AG04449 (cell line): Measurements from ENCODE around the gene ARL5A.

Source experiments
- CTCF ChIA-PET: fragments of 350-600 bp; formaldehyde crosslinking; extraction: SDS; loops from one replicate; lab custom pipeline; 2021; ENCODE audit warnings: antibody characterized with exemption; lab: Yijun Ruan, JAX
- POLR2A ChIA-PET: fragments of 400-600, 350-600 bp; formaldehyde crosslinking; extraction: SDS; loops from one replicate; lab custom pipeline; 2020; ENCODE audit warnings: antibody characterized with exemption, inconsistent platforms; lab: Yijun Ruan, JAX
- DNase-seq: peaks from one replicate; pipeline ENCODE4 v3.0.0-alpha.2; 2010; ENCODE audit warnings: low read depth, low spot score
- H3K4me3 ChIP-seq: 2 replicates; pipeline ENCODE4 v1.5.1; 2011; ENCODE audit warnings: low read depth, mild to moderate bottlenecking, control low read depth, low read length
- CTCF ChIP-seq: IDR thresholded peaks from one replicate; pipeline ENCODE4 v1.5.1; 2011; ENCODE audit warnings: mild to moderate bottlenecking, moderate library complexity, low read length, control low read depth, inconsistent platforms; ENCODE audit not compliant: insufficient read depth; ENCODE audit errors: missing control alignments

Gene ARL5A

DNA sequence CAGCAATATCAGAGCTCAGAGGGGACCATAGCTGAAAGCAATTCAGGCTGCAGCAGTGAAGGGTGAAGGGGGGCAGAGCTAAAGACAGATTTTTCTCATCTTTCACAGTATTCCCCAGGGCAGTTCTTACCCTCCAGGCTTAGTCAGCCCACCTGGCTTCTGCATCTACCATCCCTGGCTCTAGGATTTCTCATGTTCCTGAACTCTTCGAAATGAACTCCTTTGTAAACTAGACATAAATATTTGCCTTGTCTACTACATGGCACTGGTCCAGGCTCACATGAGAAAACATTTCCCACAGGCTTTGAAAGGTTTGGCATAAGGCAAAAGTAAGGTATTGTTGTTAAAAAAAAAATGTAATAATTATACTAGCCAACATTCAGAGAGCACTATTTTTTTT lies 70.4 kb downstream of the ARL5A start:
- POLR2A ChIA-PET: no interaction called here
- CTCF ChIA-PET: no interaction called here
- DNase-seq: no peak
- no peak overlapping the region for H3K4me3 ChIP-seq
- no peak for TF ChIP-seq CTCF

DNA sequence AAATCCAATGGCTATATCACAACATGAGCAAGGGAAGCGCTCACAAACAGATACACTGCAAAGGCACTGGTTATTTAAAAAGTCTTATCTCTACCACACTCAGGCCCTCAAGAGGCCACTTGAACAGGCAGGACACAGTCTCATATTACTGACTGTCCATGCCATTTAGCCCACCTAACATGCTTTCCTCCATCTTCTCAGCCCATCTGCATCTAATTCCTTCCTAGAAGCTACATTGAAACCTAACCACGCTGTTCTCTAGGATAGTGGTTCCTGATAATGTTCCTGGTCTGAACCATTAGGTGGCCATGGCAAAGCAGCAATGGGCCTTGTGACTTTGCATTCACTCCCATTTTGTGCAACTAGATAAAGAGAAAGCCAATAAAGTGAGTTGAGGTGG lies 71.4 kb downstream of the ARL5A start:
- no peak for DNase-seq
- ChIA-PET CTCF (no interaction called here), POLR2A (no interaction called here)
- TF ChIP-seq CTCF: no peak
- no peak overlapping the region for H3K4me3 ChIP-seq

- POLR2A ChIA-PET: no interaction called here
- no peak for TF ChIP-seq CTCF
- H3K4me3 ChIP-seq: no peak overlapping the region
- CTCF ChIA-PET: no interaction called here
- no peak for DNase-seq
These were observed 73.8 kb downstream of the ARL5A start for GRCh38 chr2:151754253-151754897.

DNA sequence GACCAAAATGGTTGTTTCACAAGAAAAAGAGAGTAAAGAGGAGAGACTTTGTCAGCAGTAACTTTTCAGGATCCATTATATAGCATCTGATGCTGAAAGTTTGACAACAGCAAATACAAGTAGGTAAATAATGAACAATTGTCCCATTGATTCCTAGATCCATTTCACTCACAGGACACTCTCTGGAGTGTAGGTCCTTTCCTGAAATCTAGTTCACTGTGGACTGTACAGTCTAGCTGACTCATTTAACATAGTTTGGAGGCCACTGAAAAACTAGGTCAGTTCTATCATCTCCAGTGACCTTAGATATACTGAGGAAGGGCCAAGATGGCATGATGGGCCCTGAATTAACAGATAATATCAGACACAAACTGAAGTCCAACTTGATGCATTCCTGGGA lies 74.7 kb downstream of the ARL5A start:
- no peak overlapping the region for H3K4me3 ChIP-seq
- DNase-seq: no peak
- ChIA-PET CTCF (no interaction called here), POLR2A (no interaction called here)
- no peak for TF ChIP-seq CTCF
